OCI-LY1 (cell line): Measurements from ENCODE around the gene ZP2.

Source experiments
- EZH2 ChIP-seq: fragments of 200-600 bp; sonication (generic), shearing (Covaris generic); IDR thresholded peaks from 2 replicates; pipeline ENCODE4 v1.8.0; 2017; ENCODE audit warnings: borderline replicate concordance, mixed run types, mild to moderate bottlenecking, antibody characterized with exemption, low read length, moderate library complexity, mixed read lengths
- TF ChIP-seq, protein P1 (sequence below): fragments of 200-600 bp; sonication (generic), shearing (Covaris generic); IDR thresholded peaks from 2 replicates; pipeline ENCODE4 v1.5.1; 2017; ENCODE audit warnings: mild to moderate bottlenecking, antibody characterized with exemption, low read length, moderate library complexity, mixed read lengths

DNA sequence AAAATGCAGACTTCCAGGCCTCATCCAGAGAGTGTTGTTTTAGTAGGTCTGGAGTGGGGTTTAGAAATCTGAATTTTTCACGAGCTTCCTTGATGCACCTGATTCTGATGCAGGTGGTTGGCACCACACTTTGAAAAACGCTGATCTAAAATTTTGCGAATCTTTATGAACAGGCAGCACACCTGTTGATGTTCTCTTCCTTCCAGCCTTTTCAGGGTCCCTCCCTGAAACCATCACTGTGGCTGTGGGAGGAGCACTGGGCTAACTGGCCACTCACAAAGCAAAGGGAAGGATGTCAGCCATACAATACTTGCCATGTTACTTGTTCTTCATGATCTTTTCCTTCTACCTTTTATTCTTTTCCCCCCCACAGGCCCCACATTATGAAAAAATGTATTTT lies 38.7 kb downstream of the ZP2 start:
- TF ChIP-seq, protein P1, sequence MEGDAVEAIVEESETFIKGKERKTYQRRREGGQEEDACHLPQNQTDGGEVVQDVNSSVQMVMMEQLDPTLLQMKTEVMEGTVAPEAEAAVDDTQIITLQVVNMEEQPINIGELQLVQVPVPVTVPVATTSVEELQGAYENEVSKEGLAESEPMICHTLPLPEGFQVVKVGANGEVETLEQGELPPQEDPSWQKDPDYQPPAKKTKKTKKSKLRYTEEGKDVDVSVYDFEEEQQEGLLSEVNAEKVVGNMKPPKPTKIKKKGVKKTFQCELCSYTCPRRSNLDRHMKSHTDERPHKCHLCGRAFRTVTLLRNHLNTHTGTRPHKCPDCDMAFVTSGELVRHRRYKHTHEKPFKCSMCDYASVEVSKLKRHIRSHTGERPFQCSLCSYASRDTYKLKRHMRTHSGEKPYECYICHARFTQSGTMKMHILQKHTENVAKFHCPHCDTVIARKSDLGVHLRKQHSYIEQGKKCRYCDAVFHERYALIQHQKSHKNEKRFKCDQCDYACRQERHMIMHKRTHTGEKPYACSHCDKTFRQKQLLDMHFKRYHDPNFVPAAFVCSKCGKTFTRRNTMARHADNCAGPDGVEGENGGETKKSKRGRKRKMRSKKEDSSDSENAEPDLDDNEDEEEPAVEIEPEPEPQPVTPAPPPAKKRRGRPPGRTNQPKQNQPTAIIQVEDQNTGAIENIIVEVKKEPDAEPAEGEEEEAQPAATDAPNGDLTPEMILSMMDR, result no peak
- no peak for TF ChIP-seq EZH2
